Retinal pigment epithelial cell (primary cell): Measurements from ENCODE around the gene PKM.
"Not testable (repeated sequence)": the region's sequence is repeated elsewhere in the genome, so short reads cannot be mapped to it uniquely, and the experiment has no call there.

Experiments
- DNase-seq: peaks from one replicate; pipeline ENCODE4 v3.0.0-alpha.2; 2010; ENCODE audit warnings: low read depth
- H3K4me3 ChIP-seq: 2 replicates; pipeline ENCODE4 v1.5.1; 2011; ENCODE audit warnings: mild to moderate bottlenecking, low read length, control low read depth, moderate library complexity
- TF ChIP-seq, protein P1 (sequence below): conservative IDR thresholded peaks from 2 replicates; pipeline ENCODE4 v1.5.1; 2011; ENCODE audit warnings: low read depth, low read length, control low read depth, inconsistent platforms

PKM gene

DNA sequence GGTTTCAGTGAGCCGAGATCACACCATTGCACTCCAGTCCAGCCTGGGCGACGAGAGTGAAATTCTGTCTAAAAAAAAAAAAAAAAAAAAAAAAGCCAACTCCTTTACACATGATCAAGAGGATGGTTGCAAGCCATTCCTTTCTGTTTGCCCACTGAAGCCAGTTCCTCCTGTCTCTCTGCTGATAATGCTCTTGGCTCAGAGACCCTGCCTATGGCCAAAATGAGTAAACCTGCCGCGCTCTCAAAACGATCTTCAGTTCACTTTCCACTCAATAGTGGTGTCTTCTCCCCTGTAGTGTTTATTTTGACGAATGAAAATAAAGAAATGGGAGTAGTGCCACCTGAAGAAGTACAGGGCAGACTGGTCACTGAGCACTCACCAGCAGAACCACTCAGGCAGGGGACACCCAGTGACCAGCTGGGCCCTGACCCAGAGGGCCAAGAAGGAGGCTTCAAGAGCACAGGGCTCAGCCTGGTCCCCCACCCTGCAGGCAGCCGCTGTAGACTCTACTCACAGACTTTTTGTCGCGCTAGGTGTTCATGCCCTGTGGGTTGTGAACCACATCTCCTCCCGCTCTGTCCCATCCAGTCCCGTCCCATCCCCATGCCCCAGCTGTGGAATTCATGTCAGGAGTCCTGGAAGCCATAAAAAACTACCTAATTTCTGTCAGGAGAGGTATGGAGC is 57.0 kb downstream of the PKM start:
- TF ChIP-seq, protein P1, sequence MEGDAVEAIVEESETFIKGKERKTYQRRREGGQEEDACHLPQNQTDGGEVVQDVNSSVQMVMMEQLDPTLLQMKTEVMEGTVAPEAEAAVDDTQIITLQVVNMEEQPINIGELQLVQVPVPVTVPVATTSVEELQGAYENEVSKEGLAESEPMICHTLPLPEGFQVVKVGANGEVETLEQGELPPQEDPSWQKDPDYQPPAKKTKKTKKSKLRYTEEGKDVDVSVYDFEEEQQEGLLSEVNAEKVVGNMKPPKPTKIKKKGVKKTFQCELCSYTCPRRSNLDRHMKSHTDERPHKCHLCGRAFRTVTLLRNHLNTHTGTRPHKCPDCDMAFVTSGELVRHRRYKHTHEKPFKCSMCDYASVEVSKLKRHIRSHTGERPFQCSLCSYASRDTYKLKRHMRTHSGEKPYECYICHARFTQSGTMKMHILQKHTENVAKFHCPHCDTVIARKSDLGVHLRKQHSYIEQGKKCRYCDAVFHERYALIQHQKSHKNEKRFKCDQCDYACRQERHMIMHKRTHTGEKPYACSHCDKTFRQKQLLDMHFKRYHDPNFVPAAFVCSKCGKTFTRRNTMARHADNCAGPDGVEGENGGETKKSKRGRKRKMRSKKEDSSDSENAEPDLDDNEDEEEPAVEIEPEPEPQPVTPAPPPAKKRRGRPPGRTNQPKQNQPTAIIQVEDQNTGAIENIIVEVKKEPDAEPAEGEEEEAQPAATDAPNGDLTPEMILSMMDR: no peak
- no peak overlapping the region for H3K4me3 ChIP-seq
- DNase-seq: no peak

DNA sequence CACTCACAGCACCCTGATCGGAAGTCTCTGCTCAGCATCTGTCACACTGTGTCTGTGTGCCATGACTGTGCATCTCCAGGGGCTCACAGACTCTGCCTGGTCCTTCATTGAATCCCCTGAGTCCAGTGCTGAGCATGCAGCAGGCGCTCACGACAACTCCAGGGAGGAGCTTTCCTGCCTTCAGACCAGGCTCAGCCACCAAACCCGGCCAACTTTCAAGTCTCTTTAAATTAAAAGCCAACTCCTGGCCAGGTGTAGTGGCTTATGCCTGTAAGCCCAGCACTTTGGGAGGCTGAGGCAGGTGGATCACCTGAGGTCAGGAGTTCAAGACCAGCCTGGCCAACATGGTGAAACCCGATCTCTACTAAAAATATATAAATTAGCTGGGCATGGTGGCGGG is 57.6 kb downstream of the PKM start:
- DNase-seq: no peak
- TF ChIP-seq, protein P1: no peak
- no peak overlapping the region for H3K4me3 ChIP-seq

DNA sequence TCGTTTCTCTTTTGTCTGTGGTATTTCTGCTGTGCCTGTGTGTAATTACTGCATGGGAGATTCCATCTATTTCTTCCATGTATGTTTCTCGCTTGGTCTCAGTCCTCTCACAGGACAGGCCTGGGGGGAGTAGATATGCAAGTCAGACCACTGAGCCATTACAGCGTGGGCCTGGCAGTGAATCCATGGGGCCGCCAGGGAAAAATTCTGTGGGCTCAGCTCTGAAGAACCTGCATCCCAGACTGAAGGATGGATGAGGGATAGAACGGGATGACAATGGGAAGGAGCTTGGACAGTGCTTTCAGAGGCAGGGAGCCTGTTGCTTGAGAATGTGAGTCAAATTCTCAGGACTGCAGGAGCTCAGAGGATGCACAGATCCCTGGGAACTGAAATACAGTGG is 58.2 kb downstream of the PKM start:
- TF ChIP-seq, protein P1: no peak
- no peak overlapping the region for H3K4me3 ChIP-seq
- no peak for DNase-seq

DNA sequence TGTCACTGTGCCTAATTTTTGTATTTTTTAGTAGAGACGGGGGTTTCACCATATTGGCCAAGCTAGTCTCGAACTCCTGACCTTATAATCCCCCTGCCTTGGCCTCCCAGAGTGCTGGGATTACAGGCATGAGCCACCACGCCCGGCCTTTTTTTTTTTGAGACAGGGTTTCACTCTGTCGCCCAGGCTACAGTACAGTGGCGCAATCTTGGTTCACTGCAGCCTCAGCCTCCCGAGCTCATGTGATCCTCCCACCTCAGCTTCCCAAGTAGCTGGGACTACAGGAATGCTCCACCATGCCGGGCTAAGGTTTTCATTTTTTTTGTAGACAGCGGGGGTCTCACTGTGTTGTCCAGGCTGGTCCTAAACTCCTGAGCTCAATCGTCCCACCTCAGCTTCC is 59.0 kb downstream of the PKM start:
- not testable (repeated sequence) for DNase-seq, H3K4me3 ChIP-seq

DNA sequence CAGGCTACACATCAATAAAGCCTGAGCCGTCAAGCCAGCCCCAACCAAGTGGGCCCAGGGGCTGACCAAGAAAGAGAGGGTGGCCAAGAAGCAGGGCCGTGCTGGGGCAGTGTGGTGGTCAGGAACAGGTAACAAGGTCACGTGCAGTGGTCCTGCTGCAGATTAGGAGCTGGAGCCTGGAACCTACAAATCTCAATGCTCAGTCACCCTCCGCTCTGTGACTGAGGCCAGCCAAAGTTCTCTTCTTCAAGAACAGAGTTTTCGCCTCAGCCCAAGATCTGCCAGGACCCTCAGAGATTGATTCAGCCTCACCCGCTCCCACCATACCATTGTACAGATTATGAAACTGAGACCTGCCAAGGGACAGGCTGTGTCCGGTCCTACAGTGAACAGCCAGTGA is 60.3 kb downstream of the PKM start:
- H3K4me3 ChIP-seq: no peak overlapping the region
- no peak for DNase-seq
- TF ChIP-seq, protein P1: no peak

DNA sequence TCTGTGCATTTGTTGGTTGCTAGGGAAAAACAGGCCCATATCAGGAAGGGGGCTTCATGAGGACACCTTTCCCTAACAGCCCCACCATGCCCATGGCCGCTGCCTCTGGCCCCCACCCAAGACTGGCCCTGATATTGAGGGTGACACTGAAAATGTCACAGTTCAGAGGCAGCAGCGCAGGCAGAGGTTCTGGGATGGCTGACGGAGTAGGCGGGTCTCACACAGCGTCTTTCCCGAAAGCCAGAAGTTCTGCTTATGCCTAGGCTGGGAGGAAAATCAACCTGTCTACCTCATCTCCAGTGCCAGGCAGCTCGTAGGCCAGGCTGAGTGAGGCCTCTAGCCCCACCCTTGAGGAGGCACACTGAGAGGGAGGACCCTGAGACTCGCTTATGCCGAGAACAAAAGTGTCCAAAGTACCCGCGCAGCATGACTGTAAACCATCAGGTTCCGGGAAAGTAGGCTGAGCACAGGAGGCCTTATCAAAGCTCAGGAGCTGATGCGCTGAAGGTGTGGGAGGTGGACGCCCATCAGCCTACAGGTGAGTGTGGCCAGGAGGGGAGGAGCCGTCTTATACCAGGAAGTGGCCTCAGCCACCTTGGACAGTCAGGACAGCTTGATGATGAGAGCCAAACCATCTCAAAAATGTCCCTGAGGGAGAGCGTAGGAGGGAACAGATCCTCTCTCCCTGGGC is 60.9 kb downstream of the PKM start:
- TF ChIP-seq, protein P1: no peak
- DNase-seq: no peak
- H3K4me3 ChIP-seq: no peak overlapping the region

DNA sequence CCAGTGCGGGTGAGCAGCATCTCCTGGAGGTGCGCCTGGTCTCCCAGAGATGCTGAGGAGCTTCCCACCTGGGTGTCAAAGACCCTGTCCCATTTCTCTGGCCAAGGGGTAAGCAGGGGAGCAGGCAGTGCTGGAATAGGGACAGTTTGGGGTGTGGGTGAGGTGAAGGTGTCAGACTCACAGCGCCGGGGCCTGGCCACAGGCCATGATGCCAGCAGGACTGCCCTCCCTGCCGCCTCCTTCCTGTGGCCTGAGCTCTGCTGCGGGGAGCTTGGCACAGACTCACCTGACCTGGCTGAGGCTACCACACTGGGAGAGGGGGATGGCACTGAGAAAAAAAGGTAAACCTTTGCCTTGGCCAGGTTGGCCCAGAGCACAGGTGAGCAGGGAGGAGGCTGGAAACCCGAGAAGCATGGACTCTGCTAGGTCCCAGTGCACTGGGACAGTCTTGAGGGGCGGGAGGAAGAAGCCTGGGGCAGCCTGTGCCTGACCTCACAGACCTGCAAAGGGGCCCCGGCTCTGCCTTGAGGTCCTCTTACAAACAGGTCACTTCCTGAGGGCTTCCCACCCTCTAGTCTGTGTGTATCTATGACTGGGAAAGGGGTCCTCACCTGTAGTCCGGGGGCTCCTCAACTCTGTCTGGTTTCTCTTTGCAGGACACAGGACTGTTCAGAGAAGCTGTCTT is 61.6 kb downstream of the PKM start:
- H3K4me3 ChIP-seq: no peak overlapping the region
- TF ChIP-seq, protein P1: no peak
- DNase-seq: no peak
